IMR-90 (cell line): Measurements from ENCODE around the gene STRIP2. TPM values are rescaled to one million over a fixed set of nuclear protein-coding genes. Genes with fewer than 3 reads are reported as not detected.

Experiments used
- ATAC-seq: fragments of 200-7000 bp; cut with Tn5 transposase; 2 replicates; pipeline ENCODE4 v1.9.1; 2020; ENCODE audit warnings: low read depth, mild to moderate bottlenecking, moderate library complexity
- BruUV-seq: library from RNA; stranded (reverse); fragments of 400-500 nt; replicated peaks from 2 replicates; lab custom pipeline; 2021; lab: Mats Ljungman, UMichigan
- CTCF ChIA-PET: fragments of 300-600 bp; formaldehyde crosslinking; extraction: SDS; loops from one replicate; lab custom pipeline; 2021; ENCODE audit warnings: antibody characterized with exemption; lab: Yijun Ruan, JAX
- POLR2A ChIA-PET: fragments of 300-600 bp; sonication (Branson Sonifier 250); formaldehyde crosslinking; loops from one replicate; lab custom pipeline; 2022; ENCODE audit warnings: antibody characterized with exemption; ENCODE audit not compliant: unreplicated experiment; lab: Charles Lee
- DNase-seq: peaks from one replicate; pipeline ENCODE4 v3.0.0; 2013
- H2AFZ ChIP-seq: replicated peaks from 2 replicates; pipeline ENCODE3; 2013; ENCODE audit warnings: low read length, mild to moderate bottlenecking; ENCODE audit not compliant: poor library complexity
- H2AK5ac ChIP-seq: 2 replicates; pipeline ENCODE4 v1.6.1; 2013; ENCODE audit warnings: low read depth, low read length, inconsistent platforms
- H2AK9ac ChIP-seq: replicated peaks from 2 replicates; pipeline ENCODE3; 2013; ENCODE audit warnings: mild to moderate bottlenecking, low read depth, low read length, moderate library complexity; ENCODE audit not compliant: poor library complexity
- H2BK120ac ChIP-seq: 2 replicates; pipeline ENCODE4 v1.6.1; 2013; ENCODE audit warnings: low read depth, low read length, inconsistent platforms
- H2BK15ac ChIP-seq: 3 replicates; pipeline ENCODE4 v1.6.1; 2013; ENCODE audit warnings: low read depth, low read length, inconsistent platforms
- H2BK20ac ChIP-seq: 2 replicates; pipeline ENCODE4 v1.6.1; 2013; ENCODE audit warnings: low read depth, mild to moderate bottlenecking, inconsistent platforms, low read length, moderate library complexity
- H2BK5ac ChIP-seq: 2 replicates; pipeline ENCODE4 v1.6.1; 2013; ENCODE audit warnings: mild to moderate bottlenecking, low read depth, low read length, inconsistent platforms; ENCODE audit not compliant: poor library complexity, severe bottlenecking
- H3K14ac ChIP-seq: replicated peaks from 2 replicates; pipeline ENCODE4 v1.6.1; 2013; ENCODE audit warnings: low read depth, low read length, inconsistent platforms
- H3K18ac ChIP-seq: 2 replicates; pipeline ENCODE4 v1.6.1; 2013; ENCODE audit warnings: low read depth, low read length, control low read depth
- H3K23ac ChIP-seq: 2 replicates; pipeline ENCODE4 v1.6.1; 2013; ENCODE audit warnings: low read depth, low read length, inconsistent platforms
- H3K27ac ChIP-seq: 2 replicates; pipeline ENCODE4 v1.5.1; 2013; ENCODE audit warnings: mild to moderate bottlenecking, control low read depth, low read length; ENCODE audit not compliant: insufficient read depth
- H3K27me3 ChIP-seq: 2 replicates; pipeline ENCODE4 v1.6.1; 2013; ENCODE audit warnings: low read length; ENCODE audit not compliant: control insufficient read depth, insufficient read depth
- H3K36me3 ChIP-seq: 2 replicates; pipeline ENCODE4 v1.6.1; 2013; ENCODE audit warnings: low read length, mixed read lengths; ENCODE audit not compliant: control insufficient read depth, insufficient read depth
- H3K4ac ChIP-seq: 2 replicates; pipeline ENCODE4 v1.6.1; 2013; ENCODE audit warnings: low read depth, low read length, inconsistent platforms
- H3K4me1 ChIP-seq: 2 replicates; pipeline ENCODE4 v1.6.1; 2013; ENCODE audit warnings: low read length, mixed read lengths; ENCODE audit not compliant: control insufficient read depth, insufficient read depth
- H3K4me2 ChIP-seq: 2 replicates; pipeline ENCODE4 v1.6.1; 2013; ENCODE audit warnings: low read depth, mild to moderate bottlenecking, control low read depth, low read length, moderate library complexity
- H3K4me3 ChIP-seq: 2 replicates; pipeline ENCODE4 v1.5.1; 2013; ENCODE audit warnings: low read depth, mild to moderate bottlenecking, control low read depth, low read length, moderate library complexity; ENCODE audit not compliant: insufficient read depth
- H3K56ac ChIP-seq: 2 replicates; pipeline ENCODE4 v1.6.1; 2013; ENCODE audit warnings: low read length, inconsistent platforms; ENCODE audit not compliant: insufficient read depth; ENCODE audit errors: extremely low read depth
- H3K79me1 ChIP-seq, 2 experiments: 2 replicates each; pipeline ENCODE4 v1.6.1; 2013; ENCODE audit warnings: low read length in 2 of 2, inconsistent platforms in 1 of 2, low read depth in 1 of 2
- H3K9ac ChIP-seq: 2 replicates; pipeline ENCODE4 v1.6.1; 2013; ENCODE audit warnings: low read depth, low read length, control low read depth
- H3K9me1 ChIP-seq: 2 replicates; pipeline ENCODE4 v1.6.1; 2013; ENCODE audit warnings: low read length, inconsistent platforms; ENCODE audit not compliant: insufficient read depth
- H3K9me3 ChIP-seq: 2 replicates; pipeline ENCODE4 v1.6.1; 2013; ENCODE audit warnings: low read length; ENCODE audit not compliant: control insufficient read depth, insufficient read depth
- H4K20me1 ChIP-seq: 2 replicates; pipeline ENCODE4 v1.6.1; 2013; ENCODE audit warnings: low read length, inconsistent platforms; ENCODE audit not compliant: insufficient read depth
- H4K5ac ChIP-seq: 2 replicates; pipeline ENCODE4 v1.6.1; 2013; ENCODE audit warnings: mild to moderate bottlenecking, low read depth, low read length, control low read depth
- H4K8ac ChIP-seq, 2 experiments: 2 replicates each; pipeline ENCODE4 v1.6.1; 2013; ENCODE audit warnings: low read depth in 2 of 2, low read length in 2 of 2, control low read depth in 1 of 2, inconsistent platforms in 1 of 2
- H4K91ac ChIP-seq: 2 replicates; pipeline ENCODE4 v1.6.1; 2013; ENCODE audit warnings: low read depth, low read length, inconsistent platforms; ENCODE audit not compliant: insufficient read depth
- BHLHE40 ChIP-seq: fragments of 150-350 bp; IDR thresholded peaks from 2 replicates; pipeline ENCODE4 v1.6.1; 2016; ENCODE audit warnings: mild to moderate bottlenecking, low read depth, low read length
- CEBPB ChIP-seq: IDR thresholded peaks from 2 replicates; pipeline ENCODE4 v1.6.1; 2012; ENCODE audit warnings: low read depth, low read length, improper control_type of control experiment
- FOS ChIP-seq: fragments of 150-350 bp; IDR thresholded peaks from 2 replicates; pipeline ENCODE4 v1.6.1; 2016; ENCODE audit warnings: low read depth, low read length
- POLR2A ChIP-seq: IDR thresholded peaks from 2 replicates; pipeline ENCODE4 v1.6.1; 2012; ENCODE audit warnings: mild to moderate bottlenecking, low read depth, low read length
- RAD21 ChIP-seq: IDR thresholded peaks from 2 replicates; pipeline ENCODE4 v1.6.1; 2012; ENCODE audit warnings: low read length, improper control_type of control experiment
- WGBS, 2 experiments: methylation state at CpG; one replicate each; pipeline versions ENCODE4 v1.1.5 to v1.1.7; 2013; ENCODE audit warnings: missing lambda C conversion rate in 2 of 2; ENCODE audit not compliant: insufficient read length in 1 of 2; ENCODE audit errors: extremely low coverage in 2 of 2; 5-methylcytosine and 5-hydroxymethylcytosine counted together
- dilution Hi-C: fragments of 300-500 bp; cut with HindIII; formaldehyde crosslinking; loops from one replicate; pipeline ENCODE4 v1.14.3; 2018; ENCODE audit warnings: low sequenced_read_pairs; ENCODE audit not compliant: unreplicated experiment
- in situ Hi-C: fragments of 300-500 bp; cut with MboI; formaldehyde crosslinking; loops from 3 replicates; pipeline ENCODE4 v1.14.3; 2019; ENCODE audit warnings: low sequenced_read_pairs, inconsistent platforms, mixed read lengths
- intact Hi-C: fragments of 100-400 bp; cut with micrococcal nuclease; formaldehyde crosslinking; loops from 2 replicates; pipeline ENCODE4 v1.10.0; 2022
- polyA plus RNA-seq, 3 experiments: library from polyadenylated mRNA; depleted of rRNA; stranded (reverse); fragments of >200 nt; gene quantifications; 2 replicates each; pipeline ENCODE4 v1.2.3, GENCODE V29; 2012; ENCODE audit warnings: low replicate concordance in 1 of 3
- total RNA-seq: library from RNA; depleted of rRNA; stranded (reverse); fragments of >200 nt; gene quantifications from 2 replicates; pipeline ENCODE4 v1.2.3, GENCODE V29; 2012
- TF ChIP-seq, protein P1 (sequence below): fragments of 150-350 bp; IDR thresholded peaks from 2 replicates; pipeline ENCODE4 v1.6.1; 2016; ENCODE audit warnings: low read depth, mild to moderate bottlenecking, low read length, moderate library complexity, borderline replicate concordance

Gene STRIP2
- total and polyA plus RNA-seq, 2 of the 4 experiments (the other 2 are of a cell fraction) = 1.8 to 3.0 TPM

DNA sequence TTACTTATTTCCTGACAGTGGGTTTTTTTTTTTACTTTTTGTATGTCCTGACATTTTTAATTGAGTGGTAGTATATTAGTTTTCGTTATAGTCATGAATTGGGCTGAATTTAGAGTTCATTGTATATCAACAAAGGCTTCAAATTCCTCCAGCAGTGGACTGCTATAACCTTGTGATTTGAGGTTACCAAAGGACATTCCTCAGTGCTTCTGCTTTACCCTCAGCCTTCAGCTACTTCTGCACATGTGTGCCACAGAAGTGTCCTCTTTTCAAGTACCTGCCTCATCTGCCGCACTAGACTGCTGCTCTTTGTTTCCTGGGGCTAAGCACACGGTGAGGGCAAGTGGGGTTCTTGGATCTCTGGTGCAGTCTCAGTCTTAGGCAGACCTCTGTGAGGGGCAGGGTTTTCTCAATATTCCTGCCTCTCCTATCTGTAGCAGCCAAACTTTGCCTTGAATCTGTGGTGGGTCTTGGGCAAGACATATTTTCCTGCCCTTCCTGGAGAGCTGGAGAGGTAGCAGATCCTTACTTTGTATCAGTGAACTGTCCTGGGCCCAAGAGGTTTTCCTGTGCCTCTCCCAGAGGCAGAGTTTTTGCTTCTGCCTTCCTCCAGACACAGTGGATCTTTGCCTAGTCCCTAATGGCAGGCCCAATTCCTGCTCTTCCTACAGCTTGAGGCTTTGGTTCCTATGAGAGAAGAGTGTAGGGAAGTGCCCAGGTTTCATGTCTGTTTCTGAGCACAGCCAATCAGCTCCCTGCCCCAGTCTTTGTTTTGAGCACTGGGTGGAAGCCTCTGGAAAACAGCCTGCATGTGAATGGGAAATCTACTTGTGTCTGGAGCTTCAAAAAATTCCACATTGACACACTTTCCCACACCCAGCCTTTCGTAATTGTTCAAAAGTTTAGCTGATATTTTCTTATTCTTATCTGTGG, 39.0 kb upstream of the STRIP2 start (continued):
- TF ChIP-seq BHLHE40 = no peak

DNA sequence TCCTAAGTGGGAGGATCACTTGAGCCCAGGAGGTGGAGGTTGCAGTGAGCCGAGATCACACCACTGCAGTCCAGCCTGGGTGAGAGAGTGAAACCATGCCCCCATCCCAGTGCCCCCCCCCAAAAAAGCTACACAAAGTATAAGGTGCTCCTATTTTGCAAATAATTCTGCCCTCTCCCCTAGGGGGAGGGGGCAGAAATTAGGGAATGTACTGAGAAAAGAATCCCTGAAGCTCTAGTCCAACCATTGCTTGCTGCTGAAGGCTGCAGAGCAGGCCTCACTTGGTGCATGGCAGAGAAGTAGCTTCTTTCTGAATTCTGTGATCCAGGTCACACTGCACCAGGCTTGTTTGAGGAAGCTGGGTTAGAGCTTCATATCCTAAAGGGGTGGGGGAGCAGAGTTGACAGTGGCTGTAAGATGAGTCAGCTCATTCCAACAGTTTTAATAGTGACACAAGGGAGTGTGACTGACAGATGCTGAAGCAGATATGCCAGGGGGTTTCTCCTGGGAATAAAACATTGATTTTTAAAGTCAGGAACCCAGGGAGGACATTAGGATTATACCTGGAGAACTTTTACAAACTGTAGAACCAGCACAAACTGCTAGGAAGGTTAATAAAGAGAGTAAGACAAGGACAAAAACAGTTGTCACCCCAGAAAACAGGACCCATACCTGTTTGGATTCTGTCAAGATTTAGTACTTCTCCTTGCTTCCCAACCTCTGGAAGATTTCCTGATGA, 32.8 kb upstream of the STRIP2 start:
- DNase-seq = no peak
- no peaks in the 10 kb centered on the region for H3K9me3 ChIP-seq

More for the DNA sequence above, 32.8 kb upstream of the STRIP2 start:
- Histone ChIP-seq H2BK15ac (no peak overlapping the region), H2AFZ (no peak overlapping the region), H3K4ac (no peak overlapping the region), H2BK5ac (no peak overlapping the region), H3K27ac (no peak overlapping the region), H2AK9ac (no peak overlapping the region), H3K18ac (no peak overlapping the region), H3K23ac (no peak overlapping the region), H4K5ac (no peak overlapping the region), H3K56ac (no peak overlapping the region), H3K4me3 (no peak overlapping the region), H3K79me1 (no peaks in the 10 kb centered on the region), H3K4me2 (no peak overlapping the region), H3K36me3 (no peaks in the 10 kb centered on the region), H2BK120ac (no peak overlapping the region), H3K4me1 (peaks cover 5% of the 10 kb centered on the region), H3K14ac (no peak overlapping the region), H4K8ac (no peak overlapping the region), H2AK5ac (no peak overlapping the region), H3K9ac (no peak overlapping the region), H4K20me1 (no peaks in the 10 kb centered on the region), H3K9me1 (no peaks in the 10 kb centered on the region), H3K27me3 (no peaks in the 10 kb centered on the region), H2BK20ac (no peak overlapping the region), H4K91ac (no peak overlapping the region)
- WGBS, 2 experiments = no CpG with 5 or more reads among the region's 1 CpG
- in situ Hi-C loops = no loop called here
- ChIA-PET POLR2A (no interaction called here), CTCF (interaction anchor here (1.1 to 1.4 kb wide), 4 partner anchors 12 to 238 kb away, joined by 3 to 4 read pairs (median 3); no protein-coding TSS in a partner anchor)
- no TSS peak for BruUV-seq
- TF ChIP-seq FOS (no peak), CEBPB (no peak), POLR2A (no peak), RAD21 (no peak)
- TF ChIP-seq, protein P1, sequence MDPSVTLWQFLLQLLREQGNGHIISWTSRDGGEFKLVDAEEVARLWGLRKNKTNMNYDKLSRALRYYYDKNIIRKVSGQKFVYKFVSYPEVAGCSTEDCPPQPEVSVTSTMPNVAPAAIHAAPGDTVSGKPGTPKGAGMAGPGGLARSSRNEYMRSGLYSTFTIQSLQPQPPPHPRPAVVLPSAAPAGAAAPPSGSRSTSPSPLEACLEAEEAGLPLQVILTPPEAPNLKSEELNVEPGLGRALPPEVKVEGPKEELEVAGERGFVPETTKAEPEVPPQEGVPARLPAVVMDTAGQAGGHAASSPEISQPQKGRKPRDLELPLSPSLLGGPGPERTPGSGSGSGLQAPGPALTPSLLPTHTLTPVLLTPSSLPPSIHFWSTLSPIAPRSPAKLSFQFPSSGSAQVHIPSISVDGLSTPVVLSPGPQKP = no peak
- peak; percentile 72 for ATAC-seq
- dilution Hi-C loops = no loop called here
- intact Hi-C loops = no loop called here
